ENCODE data around the gene SLC6A13. TPM values are rescaled to one million over a fixed set of nuclear protein-coding genes. Genes with fewer than 3 reads are reported as not detected.

SLC6A13 gene
- polyA plus RNA-seq, 2 of the 4 experiments (the other 2 are of a cell fraction): 0.43 to 0.49 TPM

DNA sequence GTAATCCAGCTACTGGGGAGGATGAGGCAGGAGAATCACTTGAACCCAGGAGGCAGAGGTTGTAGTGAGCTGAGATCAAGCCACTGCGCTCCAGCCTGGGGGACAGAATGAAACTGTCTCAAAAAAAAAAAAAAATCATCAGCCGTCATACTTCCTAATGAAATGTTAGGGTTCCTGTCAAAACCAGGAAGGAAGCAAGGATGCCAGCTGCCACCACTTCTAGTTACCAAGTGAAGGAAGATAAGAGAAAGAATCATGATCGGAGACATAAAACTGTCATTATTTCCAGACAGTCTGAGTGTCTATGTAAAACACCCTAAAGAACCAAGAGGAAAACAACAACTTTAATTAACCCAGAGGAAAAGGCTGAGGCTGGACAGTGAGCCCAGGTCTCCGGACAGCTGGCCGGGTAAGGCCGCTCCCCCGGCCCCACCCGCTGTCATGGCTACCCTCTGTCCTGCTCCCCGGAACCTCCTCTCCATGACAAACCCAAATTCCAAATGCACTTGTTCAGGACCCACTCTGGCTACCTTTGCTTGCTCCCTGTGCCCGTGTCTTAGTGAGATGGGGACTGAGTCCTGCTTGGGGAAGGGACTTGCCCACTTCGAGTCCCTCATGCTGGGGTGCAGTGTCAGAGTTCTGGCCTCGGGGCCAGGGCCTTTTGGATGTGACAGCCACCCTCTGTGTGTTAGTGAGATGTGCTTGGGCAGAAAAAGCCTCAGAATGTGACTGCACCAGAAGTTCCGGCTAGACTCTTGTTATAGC lies 77.6 kb downstream of the SLC6A13 start (continued):
- TF ChIP-seq, protein P1, sequence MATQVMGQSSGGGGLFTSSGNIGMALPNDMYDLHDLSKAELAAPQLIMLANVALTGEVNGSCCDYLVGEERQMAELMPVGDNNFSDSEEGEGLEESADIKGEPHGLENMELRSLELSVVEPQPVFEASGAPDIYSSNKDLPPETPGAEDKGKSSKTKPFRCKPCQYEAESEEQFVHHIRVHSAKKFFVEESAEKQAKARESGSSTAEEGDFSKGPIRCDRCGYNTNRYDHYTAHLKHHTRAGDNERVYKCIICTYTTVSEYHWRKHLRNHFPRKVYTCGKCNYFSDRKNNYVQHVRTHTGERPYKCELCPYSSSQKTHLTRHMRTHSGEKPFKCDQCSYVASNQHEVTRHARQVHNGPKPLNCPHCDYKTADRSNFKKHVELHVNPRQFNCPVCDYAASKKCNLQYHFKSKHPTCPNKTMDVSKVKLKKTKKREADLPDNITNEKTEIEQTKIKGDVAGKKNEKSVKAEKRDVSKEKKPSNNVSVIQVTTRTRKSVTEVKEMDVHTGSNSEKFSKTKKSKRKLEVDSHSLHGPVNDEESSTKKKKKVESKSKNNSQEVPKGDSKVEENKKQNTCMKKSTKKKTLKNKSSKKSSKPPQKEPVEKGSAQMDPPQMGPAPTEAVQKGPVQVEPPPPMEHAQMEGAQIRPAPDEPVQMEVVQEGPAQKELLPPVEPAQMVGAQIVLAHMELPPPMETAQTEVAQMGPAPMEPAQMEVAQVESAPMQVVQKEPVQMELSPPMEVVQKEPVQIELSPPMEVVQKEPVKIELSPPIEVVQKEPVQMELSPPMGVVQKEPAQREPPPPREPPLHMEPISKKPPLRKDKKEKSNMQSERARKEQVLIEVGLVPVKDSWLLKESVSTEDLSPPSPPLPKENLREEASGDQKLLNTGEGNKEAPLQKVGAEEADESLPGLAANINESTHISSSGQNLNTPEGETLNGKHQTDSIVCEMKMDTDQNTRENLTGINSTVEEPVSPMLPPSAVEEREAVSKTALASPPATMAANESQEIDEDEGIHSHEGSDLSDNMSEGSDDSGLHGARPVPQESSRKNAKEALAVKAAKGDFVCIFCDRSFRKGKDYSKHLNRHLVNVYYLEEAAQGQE (IDR thresholded peaks at IDR 0.05): no peak
- TF ChIP-seq EP300 (IDR thresholded peaks at IDR 0.05): no peak

DNA sequence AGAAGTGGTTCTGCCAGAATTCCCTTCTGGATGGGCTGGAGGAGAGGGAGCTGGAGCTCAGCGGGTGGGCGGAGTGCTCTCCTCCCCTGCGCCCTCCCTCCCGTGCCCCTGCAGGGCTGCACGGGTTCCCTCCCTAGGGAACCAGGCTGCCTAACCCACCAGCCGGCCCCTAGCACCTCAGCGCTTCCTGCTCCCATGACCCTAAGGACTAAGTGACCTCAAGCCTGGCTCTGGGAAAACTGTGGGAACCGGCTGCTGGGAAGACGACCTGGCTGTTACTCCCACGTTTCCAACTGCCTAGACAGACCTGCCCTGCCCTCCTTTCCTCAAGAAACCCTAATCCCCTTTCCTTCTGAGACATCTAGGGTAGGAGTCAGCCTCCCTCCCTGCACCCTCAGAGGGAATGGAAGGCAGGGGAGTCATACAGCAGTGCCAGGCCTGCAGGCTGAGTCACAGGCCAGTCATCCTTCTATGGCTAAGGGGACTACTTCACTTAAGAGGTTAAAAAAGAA lies 80.2 kb downstream of the SLC6A13 start:
- Histone ChIP-seq H3K4me1 (peaks cover 23% of the 10 kb centered on the region), H3K4me2 (peak overlapping the region; percentile 28; the same call in 2 of the 3 replicates), H3K4me3 (no peak overlapping the region), H3K9me3 (no peaks in the 10 kb centered on the region), H3K27ac (peak overlapping the region in 1 of 2 experiments; percentile 64; a peak in 2 of 6 replicates)
- 44% methylated on average over 10 of the region's 10 CpGs for WGBS (ENCODE audit: missing lambda C conversion rate)
- CTCF ChIA-PET: no interaction called here
- no peak for TF ChIP-seq CHD2 (IDR thresholded peaks at IDR 0.05; ENCODE audit: low read length, partially characterized antibody)
- no peak for TF ChIP-seq KDM5A (IDR thresholded peaks at IDR 0.05)
- no peak for TF ChIP-seq CBX2 (IDR thresholded peaks at IDR 0.05; ENCODE audit: borderline replicate concordance, low read depth)
- no peak for TF ChIP-seq FOSL2 (IDR thresholded peaks at IDR 0.05)
- TF ChIP-seq FOSL2 (CRISPR knock-in tag; IDR thresholded peaks at IDR 0.05): peak; percentile 78
- TF ChIP-seq FOXS1 (CRISPR knock-in tag; IDR thresholded peaks at IDR 0.05): no peak
- peak; percentile 25 to 67 for DNase-seq (ENCODE audit: low read depth in 1 of 2, low spot score in 1 of 2)
- POLR2A ChIA-PET: no interaction called here
- no peak for FAIRE-seq
- ATAC-seq: peak; percentile 66 to 83; a peak in 4 of 6 replicates

DNA sequence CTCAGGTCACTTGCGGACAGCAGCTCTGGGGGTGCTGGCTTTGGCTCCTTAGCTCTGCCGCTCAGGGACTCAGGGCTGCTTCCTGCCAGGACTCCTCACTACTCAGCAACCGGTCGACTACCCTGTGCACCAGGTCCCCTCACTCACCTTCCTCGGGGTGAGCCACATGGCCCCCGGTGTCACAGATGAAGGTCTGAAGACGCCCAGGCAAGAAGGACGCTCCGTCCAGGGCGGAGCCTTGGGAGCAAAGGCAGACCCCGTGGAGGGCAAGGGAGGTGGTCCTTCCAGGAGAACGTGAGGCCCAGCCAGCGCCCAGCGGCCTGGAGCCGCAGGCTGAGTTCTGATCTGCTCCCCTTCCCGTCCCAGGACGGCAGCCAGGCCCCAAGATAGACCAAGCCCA lies 80.7 kb downstream of the SLC6A13 start:
- no peak for TF ChIP-seq CBX2 (IDR thresholded peaks at IDR 0.05; ENCODE audit: borderline replicate concordance, low read depth)
- no peak for TF ChIP-seq HOXB13 (CRISPR knock-in tag; IDR thresholded peaks at IDR 0.05; ENCODE audit: low read depth)
- TF ChIP-seq JUNB (IDR thresholded peaks at IDR 0.05): no peak
- TF ChIP-seq RFX5 (IDR thresholded peaks at IDR 0.05): no peak
- no peak for TF ChIP-seq NR3C1 (IDR thresholded peaks at IDR 0.05)
- no peak for TF ChIP-seq SMC3 (IDR thresholded peaks at IDR 0.05)
- TF ChIP-seq ZSCAN20 (CRISPR knock-in tag; IDR thresholded peaks at IDR 0.05): no peak
- TF ChIP-seq, protein P2, sequence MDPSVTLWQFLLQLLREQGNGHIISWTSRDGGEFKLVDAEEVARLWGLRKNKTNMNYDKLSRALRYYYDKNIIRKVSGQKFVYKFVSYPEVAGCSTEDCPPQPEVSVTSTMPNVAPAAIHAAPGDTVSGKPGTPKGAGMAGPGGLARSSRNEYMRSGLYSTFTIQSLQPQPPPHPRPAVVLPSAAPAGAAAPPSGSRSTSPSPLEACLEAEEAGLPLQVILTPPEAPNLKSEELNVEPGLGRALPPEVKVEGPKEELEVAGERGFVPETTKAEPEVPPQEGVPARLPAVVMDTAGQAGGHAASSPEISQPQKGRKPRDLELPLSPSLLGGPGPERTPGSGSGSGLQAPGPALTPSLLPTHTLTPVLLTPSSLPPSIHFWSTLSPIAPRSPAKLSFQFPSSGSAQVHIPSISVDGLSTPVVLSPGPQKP (IDR thresholded peaks at IDR 0.05; ENCODE audit: low read depth, low read length): no peak
- no peak for TF ChIP-seq EHMT2 (IDR thresholded peaks at IDR 0.05; ENCODE audit: low read depth)
- TF ChIP-seq TFCP2L1 (CRISPR knock-in tag; IDR thresholded peaks at IDR 0.05): no peak
- TF ChIP-seq, protein P3, sequence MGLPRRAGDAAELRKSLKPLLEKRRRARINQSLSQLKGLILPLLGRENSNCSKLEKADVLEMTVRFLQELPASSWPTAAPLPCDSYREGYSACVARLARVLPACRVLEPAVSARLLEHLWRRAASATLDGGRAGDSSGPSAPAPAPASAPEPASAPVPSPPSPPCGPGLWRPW (IDR thresholded peaks at IDR 0.05): no peak
- no peak for TF ChIP-seq RARB (CRISPR knock-in tag; IDR thresholded peaks at IDR 0.05)
- TF ChIP-seq CBX8 (IDR thresholded peaks at IDR 0.05): no peak
- TF ChIP-seq CHD4 (IDR thresholded peaks at IDR 0.05; ENCODE audit: borderline replicate concordance): no peak
- TF ChIP-seq GATA3 (IDR thresholded peaks at IDR 0.05; ENCODE audit: borderline replicate concordance): no peak
- TF ChIP-seq, protein P4, sequence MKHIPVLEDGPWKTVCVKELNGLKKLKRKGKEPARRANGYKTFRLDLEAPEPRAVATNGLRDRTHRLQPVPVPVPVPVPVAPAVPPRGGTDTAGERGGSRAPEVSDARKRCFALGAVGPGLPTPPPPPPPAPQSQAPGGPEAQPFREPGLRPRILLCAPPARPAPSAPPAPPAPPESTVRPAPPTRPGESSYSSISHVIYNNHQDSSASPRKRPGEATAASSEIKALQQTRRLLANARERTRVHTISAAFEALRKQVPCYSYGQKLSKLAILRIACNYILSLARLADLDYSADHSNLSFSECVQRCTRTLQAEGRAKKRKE (CRISPR knock-in tag; IDR thresholded peaks at IDR 0.05; ENCODE audit: low read depth): no peak
- TF ChIP-seq PHF8 (IDR thresholded peaks at IDR 0.05; ENCODE audit: borderline replicate concordance, low read depth): no peak
- TF ChIP-seq CEBPB (IDR thresholded peaks at IDR 0.05): no peak
- no peak for TF ChIP-seq NFE2L2 (conservative IDR thresholded peaks at IDR 0.05; ENCODE audit: low read length)
- DNase-seq (ENCODE audit: low read depth in 1 of 2, low spot score in 1 of 2): no peak
- ChIA-PET CTCF (no interaction called here), POLR2A (no interaction called here)
- H3K4me3 ChIP-seq: no peak overlapping the region
- H3K4me2 ChIP-seq: peak overlapping the region; percentile 28; the same call in 1 of the 3 replicates
- H3K4me1 ChIP-seq: peaks cover 28% of the 10 kb centered on the region
- ATAC-seq: no peak
- H3K27ac ChIP-seq: peak overlapping the region in 1 of 2 experiments; percentile 64; a peak in 2 of 6 replicates
- no peak for FAIRE-seq
- WGBS (ENCODE audit: missing lambda C conversion rate): 88% methylated on average over 16 of the region's 17 CpGs
- H3K9me3 ChIP-seq: no peaks in the 10 kb centered on the region
